A673 (cell line): ENCODE measurements around the gene FANCL.
"Not testable (repeated sequence)": the region's sequence is repeated elsewhere in the genome, so short reads cannot be mapped to it uniquely, and the experiment has no call there.

Experiments
- CTCF ChIP-seq: fragments of 300-800, 200-600 bp; sonication (generic); conservative IDR thresholded peaks from 2 replicates; pipeline ENCODE4 v1.5.1; 2017; ENCODE audit warnings: low read depth, mild to moderate bottlenecking, antibody characterized with exemption, low read length, moderate library complexity, mixed read lengths
- EZH2 ChIP-seq: fragments of 200-600 bp; sonication (generic); IDR thresholded peaks from 2 replicates; pipeline ENCODE4 v1.6.1; 2017; ENCODE audit warnings: borderline replicate concordance, low read depth, mild to moderate bottlenecking, mixed read lengths, antibody characterized with exemption, low read length; ENCODE audit not compliant: poor library complexity, severe bottlenecking

GRCh38 chr2:58171831-58172230, 69.3 kb downstream of the FANCL start:
- TF ChIP-seq CTCF, EZH2: not testable (repeated sequence)
